CD4-positive, alpha-beta T cell treated with Interleukin-17A for 1 hour (primary cell): ENCODE results near the gene ABHD12B.
"Not testable (repeated sequence)": the region's sequence is repeated elsewhere in the genome, so short reads cannot be mapped to it uniquely, and the experiment has no call there.

Experiments used
- DNase-seq: peaks from one replicate; pipeline ENCODE4 v3.0.0-alpha.2; 2020

The ABHD12B gene

GRCh38 chr14:50839691-50840090 lies 32.2 kb upstream of the ABHD12B start:
- no peak for DNase-seq

- DNase-seq: no peak
Measured at GRCh38 chr14:50844391-50844790, 27.5 kb upstream of the ABHD12B start.

GRCh38 chr14:50845166-50845565 lies 26.7 kb upstream of the ABHD12B start:
- no peak for DNase-seq

DNA sequence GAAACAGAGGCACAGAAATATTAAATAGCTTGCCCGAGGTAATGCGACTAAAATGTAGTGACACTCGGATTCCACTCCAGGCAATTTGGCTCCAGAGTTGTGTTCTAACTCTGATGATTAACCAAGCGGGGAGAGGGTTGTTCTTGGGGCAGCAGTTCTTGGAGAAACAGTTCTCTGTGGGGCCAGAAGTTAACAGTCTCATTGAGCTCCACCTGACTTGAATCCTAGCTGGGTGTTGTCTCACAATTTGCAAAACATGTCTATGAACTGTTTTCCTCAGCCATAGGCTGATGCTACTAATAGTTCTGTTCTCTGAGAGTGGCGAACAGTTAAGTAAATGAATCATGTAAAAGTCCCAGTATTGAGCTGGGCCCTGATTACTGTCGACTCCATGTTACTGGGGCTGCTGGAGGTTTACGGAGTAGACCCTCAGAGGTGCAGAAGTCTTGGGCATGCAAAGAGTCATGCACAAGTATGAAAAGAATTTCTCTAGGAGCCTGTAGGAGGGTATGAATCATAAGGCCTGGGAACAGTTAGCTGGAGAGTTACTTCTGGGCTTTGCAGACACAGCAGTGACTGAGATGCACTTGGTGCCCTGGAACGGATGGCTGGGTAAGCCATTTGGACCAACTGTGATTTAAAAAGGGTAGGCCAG lies 25.5 kb upstream of the ABHD12B start:
- no peak for DNase-seq

DNA sequence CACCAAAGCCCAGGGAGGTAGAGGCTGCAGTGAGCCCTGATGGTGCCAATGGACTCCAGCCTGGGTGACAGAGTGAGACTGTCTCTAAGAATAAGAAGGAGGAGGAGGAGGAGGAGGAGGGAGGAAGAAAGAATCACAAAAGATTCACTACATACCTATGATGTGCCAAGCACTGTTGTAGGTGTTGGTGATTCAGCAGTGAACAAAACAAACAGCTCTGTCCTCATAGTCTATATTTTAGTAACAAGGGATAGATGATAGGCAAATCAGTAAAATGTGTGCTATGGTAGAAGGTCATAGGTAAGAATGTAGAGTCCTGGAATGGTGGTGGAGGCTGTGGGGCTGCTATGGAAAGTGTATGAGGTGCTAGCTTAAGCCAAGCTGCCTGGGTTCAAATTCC lies 18.0 kb upstream of the ABHD12B start:
- DNase-seq: no peak

DNA sequence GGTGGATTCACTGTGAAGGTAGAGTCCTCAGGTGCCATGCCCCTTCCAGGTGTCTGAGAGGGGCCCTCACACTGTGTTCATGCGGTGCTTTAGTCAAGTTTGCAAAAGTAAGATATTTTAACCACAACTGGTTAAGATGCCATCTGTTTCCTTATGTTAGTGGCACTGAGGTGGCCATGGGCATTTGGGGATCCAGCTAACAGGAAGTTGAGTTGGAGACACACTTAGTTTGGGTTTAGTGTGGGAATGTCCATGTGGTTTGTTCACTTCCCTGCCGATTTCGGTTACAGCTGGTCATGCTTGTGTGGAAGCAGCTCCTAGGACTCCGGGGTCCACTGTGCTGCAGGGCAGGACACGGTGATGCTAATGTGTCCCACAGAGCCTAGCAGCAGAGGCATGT lies 17.3 kb upstream of the ABHD12B start:
- no peak for DNase-seq

GRCh38 chr14:50855558-50855957 lies 16.3 kb upstream of the ABHD12B start:
- no peak for DNase-seq

DNA sequence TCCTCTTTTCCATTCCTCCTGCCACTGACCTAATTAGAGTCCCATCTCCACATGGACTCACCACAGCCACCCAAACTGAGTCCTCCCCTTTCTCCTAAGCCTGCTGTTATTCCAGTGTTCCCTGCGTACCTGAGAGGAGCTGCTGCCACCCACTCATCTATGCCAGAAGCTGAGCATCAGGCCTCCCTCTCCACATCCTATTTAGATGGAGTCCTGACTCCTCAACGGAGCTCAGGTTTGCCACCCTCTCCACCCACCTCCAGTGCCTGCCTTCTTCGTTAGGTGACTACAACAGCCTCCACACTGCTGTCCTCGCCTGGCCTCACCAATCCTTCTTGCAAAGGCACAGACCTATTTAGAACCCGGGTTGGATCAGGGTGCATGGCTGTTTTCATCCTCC lies 15.2 kb upstream of the ABHD12B start:
- no peak for DNase-seq

DNA sequence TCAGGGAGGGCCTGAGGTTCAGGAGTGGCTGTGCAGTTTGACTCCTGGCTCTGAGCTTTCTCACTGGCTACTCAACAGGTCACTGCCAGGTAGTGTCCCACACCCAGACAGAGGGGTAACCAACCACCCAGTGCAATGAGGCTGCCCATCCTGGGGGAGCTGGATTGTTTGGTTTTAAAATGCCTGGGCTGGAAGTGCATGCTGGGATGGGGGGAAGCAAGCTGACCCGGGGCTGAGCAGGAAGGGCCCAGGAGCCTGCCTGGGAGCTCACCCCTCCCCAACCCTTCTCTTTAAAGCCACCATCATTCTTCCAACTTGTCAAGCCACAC lies 12.6 kb upstream of the ABHD12B start:
- DNase-seq: no peak

- DNase-seq: peak; percentile 93
Measured at GRCh38 chr14:50860478-50861086, 11.3 kb upstream of the ABHD12B start.

DNA sequence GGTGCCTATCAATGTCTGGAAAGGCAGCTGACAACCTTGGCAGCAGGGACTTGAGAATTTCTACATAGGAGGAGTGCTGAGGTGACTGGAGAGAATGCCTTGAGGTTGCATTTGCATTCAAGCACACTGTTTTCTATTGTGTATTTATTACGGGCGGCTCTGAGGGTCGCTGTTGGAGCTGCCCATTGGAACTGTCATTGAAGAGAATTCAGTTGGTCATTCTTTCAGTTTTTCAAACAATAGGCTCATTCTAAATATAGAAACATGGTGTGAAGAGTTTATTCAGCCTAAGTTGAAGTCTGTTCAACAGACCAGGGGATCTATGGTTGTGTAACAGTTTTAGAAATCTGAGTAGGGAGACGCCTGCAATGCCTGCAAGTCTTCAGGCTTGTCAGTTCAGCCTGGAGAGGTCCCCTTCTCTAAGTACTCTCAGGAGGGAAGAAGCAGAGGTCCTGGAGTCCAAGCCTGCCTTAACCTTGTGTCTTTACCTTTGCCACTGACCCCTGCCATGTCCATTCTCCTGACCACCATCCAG lies 9.8 kb upstream of the ABHD12B start:
- DNase-seq: no peak

GRCh38 chr14:50864237-50864636 lies 7.6 kb upstream of the ABHD12B start:
- no peak for DNase-seq

- DNase-seq: no peak
Measured at GRCh38 chr14:50864946-50865345, 6.9 kb upstream of the ABHD12B start.

- DNase-seq: no peak
Measured at GRCh38 chr14:50865391-50866076, 6.3 kb upstream of the ABHD12B start.

DNA sequence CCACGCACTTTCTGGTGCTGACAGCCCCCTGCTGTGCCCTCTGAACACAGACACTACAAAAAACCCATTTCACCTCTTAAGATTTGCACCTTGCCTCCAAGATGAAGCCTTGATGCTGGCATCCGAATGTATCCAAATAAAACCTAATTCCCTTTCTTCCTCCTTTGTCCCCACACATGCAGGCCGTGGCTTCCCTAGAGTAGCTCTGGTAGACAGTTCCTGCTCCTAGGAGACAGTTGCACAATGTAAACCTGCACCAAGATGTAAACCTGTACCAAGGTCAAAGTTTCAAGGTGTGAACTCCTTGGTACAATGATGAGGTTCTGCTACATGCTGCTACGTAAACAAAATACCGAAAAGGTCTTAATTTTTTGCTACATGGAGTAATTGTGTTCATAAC lies 625 bp upstream of the ABHD12B start:
- no peak for DNase-seq

GRCh38 chr14:50874757-50875156 lies 2.9 kb downstream of the ABHD12B start:
- no peak for DNase-seq

DNA sequence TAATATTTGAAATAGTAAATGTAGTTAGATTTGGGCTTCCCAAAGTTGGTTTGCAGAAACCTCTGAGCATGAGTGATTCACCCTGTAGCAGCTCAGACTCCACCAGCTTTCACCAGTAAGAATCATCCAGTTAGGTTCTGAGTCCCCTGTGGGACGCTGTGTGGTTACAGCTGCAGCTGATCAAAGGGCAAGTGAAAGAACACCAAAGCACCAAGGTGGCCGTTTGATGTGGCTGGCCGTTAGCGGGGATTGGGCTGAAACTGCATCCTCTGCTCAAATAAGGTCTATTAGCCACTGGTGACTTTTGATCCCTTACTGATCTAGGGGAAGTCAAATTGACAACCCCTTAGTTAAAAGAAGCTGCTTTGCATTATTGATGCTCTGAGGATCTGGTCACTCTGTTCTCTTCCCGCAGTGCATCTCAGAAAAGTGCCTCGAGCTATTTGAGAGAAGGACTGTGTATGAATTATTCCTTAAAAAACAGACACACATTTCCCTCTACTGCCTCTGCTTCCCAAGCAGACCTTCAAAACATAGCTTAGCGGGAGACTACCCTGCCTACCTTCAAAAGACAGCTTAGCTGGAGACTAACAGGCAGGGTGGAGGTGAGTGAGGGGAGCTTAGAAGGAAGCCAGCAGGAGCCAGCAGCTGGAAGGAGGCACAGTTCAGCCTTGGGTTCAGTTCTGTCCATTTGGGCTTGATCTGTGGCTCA lies 3.7 kb downstream of the ABHD12B start:
- peak; percentile 64 for DNase-seq

DNA sequence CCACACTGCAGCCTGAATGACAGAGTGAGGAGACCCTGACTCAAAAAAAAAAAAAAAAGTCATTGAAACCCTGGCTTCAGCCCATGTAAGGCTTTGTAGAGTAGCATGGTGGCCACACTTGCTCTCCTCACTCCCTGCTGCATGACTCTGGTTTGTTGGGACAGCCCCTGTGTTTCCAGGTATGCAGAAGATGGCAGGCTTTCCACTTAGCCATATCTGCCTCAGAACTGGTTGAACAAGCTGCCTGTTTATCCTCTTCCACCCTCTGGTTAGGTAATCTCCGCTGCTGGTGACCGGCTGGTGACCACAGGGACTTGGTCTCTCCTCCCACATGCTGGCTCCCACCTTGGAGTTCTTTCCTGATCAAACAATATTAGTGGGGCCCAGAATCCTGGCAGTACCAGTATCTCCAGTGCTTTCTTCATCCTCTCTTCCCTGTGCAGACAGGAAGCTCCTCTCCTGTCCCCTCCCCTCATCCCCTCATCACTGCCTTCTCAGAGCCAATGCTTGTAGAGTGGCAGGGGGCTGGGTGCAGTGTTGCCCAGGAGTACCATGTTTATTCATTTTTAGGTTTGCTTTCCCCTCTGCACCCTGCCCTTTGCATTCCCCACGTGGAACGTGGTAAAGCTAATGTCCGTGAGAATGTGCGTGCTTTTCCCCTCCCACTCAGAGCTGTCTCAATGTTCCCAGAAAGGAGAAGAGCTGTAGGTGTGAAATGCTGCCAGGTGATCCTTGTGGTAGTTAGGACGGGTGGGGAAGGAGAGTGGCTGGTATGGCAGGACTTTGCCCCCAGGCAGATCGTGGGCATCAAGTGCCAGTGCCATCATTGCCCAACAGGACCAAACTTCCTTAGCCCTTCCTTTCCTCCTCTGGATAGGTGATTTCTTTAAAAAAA lies 11.3 kb downstream of the ABHD12B start:
- no peak for DNase-seq

- no peak for DNase-seq
Measured at GRCh38 chr14:50883827-50884197, 12.0 kb downstream of the ABHD12B start.

GRCh38 chr14:50887476-50887875 lies 15.6 kb downstream of the ABHD12B start:
- DNase-seq: no peak

DNA sequence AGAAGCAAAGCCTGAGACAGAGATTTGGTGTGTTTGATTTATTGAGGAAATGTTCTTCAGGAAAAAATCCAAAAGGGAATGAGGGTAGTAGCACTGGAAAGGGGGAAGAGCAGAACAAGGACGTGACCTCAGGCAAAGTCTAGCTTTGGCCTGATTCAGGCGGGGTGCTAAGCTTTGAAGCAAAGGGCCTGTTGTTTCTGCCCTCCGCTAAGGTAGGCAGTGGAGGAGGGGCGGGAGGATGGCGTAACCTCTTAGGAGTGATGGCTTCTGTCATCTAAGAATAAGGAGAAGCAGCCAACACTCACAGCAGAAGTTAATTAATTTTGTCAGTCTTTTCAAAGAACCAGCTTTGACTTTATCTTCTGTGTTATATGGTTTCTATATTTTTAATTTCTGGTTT lies 20.4 kb downstream of the ABHD12B start:
- no peak for DNase-seq

GRCh38 chr14:50896421-50896820 lies 24.6 kb downstream of the ABHD12B start:
- not testable (repeated sequence) for DNase-seq

- not testable (repeated sequence) for DNase-seq
Measured at GRCh38 chr14:50897005-50897404, 25.2 kb downstream of the ABHD12B start.
